SK-N-DZ (cell line): ENCODE measurements around the gene UPP1. TPM values are rescaled to one million over a fixed set of nuclear protein-coding genes. Genes with fewer than 3 reads are reported as not detected.
"Not testable (repeated sequence)": the region's sequence is repeated elsewhere in the genome, so short reads cannot be mapped to it uniquely, and the experiment has no call there.

Experiments used
- DNase-seq: peaks from one replicate; pipeline ENCODE4 v3.0.0-alpha.2; 2015; ENCODE audit warnings: low spot score
- polyA plus RNA-seq, 2 experiments: library from polyadenylated mRNA; depleted of rRNA; stranded (reverse); fragments of >200 nt; gene quantifications; 2 replicates each; pipeline ENCODE4 v1.2.3, GENCODE V29; 2014

UPP1 gene
- 2.9 and 3.5 TPM in 2 replicates for polyA plus RNA-seq (2014; cell fraction: cytosol; rRNA removed)
- 5.5 and 9.1 TPM in 2 replicates for polyA plus RNA-seq (2014; cell fraction: nucleus; rRNA removed)

GRCh38 chr7:48089046-48090003, at the start of gene UPP1:
UPP1 (plus strand) TSS chr7:48089265; CDS start chr7:48094784, 5,519 bp downstream.
- no peak for DNase-seq

- DNase-seq = no peak
Measured at GRCh38 chr7:48040944-48041652, 48.0 kb upstream of the UPP1 start.

- no peak for DNase-seq
Measured at GRCh38 chr7:48041653-48041970, 47.5 kb upstream of the UPP1 start.

GRCh38 chr7:48042216-48042615, 46.8 kb upstream of the UPP1 start:
- no peak for DNase-seq

- DNase-seq = no peak
Measured at GRCh38 chr7:48042636-48043035, 46.4 kb upstream of the UPP1 start.

- no peak for DNase-seq
Measured at GRCh38 chr7:48045195-48045765, 43.8 kb upstream of the UPP1 start.

- no peak for DNase-seq
Measured at GRCh38 chr7:48046458-48046857, 42.6 kb upstream of the UPP1 start.

- DNase-seq = no peak
Measured at GRCh38 chr7:48048113-48048512, 41.0 kb upstream of the UPP1 start.

- no peak for DNase-seq
Measured at GRCh38 chr7:48049850-48050249, 39.2 kb upstream of the UPP1 start.

- no peak for DNase-seq
Measured at GRCh38 chr7:48052748-48053147, 36.3 kb upstream of the UPP1 start.

- no peak for DNase-seq
Measured at GRCh38 chr7:48053736-48054135, 35.3 kb upstream of the UPP1 start.

GRCh38 chr7:48058990-48059389, 30.1 kb upstream of the UPP1 start:
- no peak for DNase-seq

GRCh38 chr7:48059706-48060105, 29.4 kb upstream of the UPP1 start:
- DNase-seq = no peak

GRCh38 chr7:48063985-48064384, 25.1 kb upstream of the UPP1 start:
- no peak for DNase-seq

GRCh38 chr7:48067475-48067874, 21.6 kb upstream of the UPP1 start:
- DNase-seq = no peak

- DNase-seq = no peak
Measured at GRCh38 chr7:48074204-48074654, 14.8 kb upstream of the UPP1 start.

GRCh38 chr7:48077423-48077822, 11.6 kb upstream of the UPP1 start:
- no peak for DNase-seq

GRCh38 chr7:48078470-48078869, 10.6 kb upstream of the UPP1 start:
- no peak for DNase-seq

GRCh38 chr7:48082378-48082777, 6.7 kb upstream of the UPP1 start:
- DNase-seq = not testable (repeated sequence)

GRCh38 chr7:48083114-48083830, 5.8 kb upstream of the UPP1 start:
- no peak for DNase-seq

- no peak for DNase-seq
Measured at GRCh38 chr7:48084727-48085432, 4.2 kb upstream of the UPP1 start.
